GM04504 (cell line): ENCODE results near the gene SYNDIG1.
A peak's percentile ranks its signal among the peaks of the same experiment; 100 is the strongest.

ENCODE experiments used
- DNase-seq: peaks from one replicate; pipeline ENCODE4 v3.0.0-alpha.2; 2012; ENCODE audit warnings: low read depth

The SYNDIG1 gene

DNA sequence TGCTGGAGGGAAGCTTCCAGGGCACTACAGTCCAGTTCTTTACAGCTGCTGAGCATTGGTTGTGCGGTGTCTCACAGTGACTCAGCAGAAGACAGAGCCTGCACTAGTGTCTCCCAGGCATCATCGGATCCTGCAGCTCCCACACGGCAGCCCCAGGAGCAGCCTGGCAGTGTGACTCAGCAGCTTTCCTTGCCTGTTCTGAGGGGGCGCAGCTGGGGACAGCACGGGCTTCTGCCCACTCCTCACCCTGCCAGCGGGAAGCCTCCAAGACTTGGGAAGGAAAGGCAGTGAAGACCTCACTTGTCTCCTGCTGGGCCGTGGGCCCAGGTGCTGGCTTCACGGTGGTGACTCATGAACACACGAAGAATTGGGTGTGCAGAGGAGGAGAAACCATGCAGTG lies 165.4 kb downstream of the SYNDIG1 start:
- peak; percentile 85 for DNase-seq

DNA sequence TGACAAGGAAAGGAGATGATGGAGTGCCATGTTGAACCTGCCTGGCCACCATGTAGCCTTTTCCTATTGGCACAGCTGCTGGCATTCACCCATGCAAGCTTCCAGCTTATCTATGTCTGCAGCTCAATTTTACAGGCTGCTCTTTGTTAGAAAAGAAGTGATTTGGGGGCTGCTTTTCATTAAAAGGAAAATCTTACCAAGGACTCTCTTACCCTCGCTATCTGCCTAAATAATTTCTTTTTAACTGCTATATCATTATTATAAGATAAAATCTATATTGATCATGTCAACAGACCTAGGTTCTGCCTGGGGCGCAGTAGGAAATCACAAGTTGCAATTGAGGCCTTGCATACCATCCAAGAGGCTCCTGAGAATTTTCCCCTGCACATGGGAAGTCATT lies 167.2 kb downstream of the SYNDIG1 start:
- DNase-seq, result no peak

DNA sequence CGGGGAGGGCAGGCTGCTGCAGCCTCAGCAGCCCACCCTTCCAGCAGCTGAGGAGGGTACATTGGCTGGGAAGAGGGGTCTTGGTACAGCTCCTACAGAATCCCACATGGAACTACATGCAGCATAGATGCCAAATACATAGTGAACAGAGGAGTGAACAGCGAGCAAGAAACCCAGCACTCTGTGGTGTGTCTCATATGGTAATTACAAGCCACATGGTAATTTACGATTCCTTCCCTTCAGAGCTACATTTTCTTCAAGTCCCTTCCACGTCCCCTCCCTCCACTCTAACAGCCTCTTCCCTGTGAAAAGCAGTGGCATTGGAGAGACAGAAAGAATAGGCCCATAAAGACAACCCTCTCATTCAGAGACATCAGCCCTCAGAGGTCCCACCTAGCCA lies 167.7 kb downstream of the SYNDIG1 start:
- no peak for DNase-seq

DNA sequence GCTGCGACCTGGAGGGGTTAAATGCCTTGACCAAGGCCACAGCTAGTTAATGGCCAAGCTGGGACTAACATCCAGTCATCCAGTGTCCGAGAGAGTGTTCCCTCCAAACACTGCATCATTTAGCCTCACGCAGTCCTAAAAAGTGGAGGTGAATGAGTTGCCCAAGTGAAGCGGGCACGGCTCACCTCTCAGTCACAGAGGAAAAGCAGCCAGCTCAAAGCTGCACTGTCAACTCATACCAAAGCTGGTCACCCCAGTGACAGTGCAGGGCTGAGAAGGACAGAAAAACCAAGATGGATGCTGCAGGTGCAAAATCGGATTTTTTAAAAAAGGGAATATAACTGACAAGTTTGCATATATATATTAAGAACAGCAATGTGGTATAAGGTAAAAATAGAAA lies 168.5 kb downstream of the SYNDIG1 start:
- no peak for DNase-seq

DNA sequence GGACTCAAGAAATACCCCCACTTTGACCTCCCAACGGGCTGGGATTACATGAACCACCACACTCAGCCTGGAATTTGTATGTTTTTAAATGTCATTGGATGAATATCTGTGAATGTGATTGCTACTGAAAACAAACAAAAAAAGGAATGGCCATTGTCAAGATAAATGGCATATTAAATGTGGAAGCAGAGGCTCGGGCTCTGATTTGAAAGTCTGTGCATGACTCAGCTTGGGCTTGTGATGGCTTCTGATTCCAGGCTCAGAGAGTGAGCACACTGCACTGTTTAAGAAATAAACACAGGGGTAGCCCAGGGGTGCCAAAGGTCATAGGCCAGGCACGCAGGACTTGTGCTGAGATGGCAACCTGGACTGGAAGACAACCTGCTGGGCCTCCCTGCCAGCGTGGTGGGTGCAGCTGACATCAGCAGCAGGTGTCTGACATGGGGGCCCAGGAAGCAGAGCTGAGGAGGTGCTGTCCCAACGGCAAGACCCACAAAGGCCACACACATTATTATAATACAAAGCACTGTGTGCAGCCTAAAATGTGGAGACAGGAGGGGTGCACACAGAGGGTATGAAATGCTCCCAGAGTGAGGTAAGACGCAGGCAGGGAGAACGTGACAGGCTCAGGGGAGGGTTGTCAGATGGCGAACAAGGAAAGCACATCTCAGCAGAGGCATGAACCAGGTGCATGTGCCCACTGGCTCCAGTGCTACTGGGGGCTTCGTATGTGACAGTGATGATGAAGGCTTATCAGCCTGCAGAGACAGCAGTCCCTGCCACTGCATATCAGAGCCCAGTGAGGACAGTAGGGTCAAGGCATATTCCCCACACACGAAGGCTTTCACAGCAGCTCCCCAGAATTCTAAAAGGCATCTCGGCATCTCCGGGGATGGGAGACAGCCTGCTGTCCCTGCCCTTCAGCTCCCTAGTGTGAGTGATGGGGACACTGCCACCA lies 169.4 kb downstream of the SYNDIG1 start:
- no peak for DNase-seq

DNA sequence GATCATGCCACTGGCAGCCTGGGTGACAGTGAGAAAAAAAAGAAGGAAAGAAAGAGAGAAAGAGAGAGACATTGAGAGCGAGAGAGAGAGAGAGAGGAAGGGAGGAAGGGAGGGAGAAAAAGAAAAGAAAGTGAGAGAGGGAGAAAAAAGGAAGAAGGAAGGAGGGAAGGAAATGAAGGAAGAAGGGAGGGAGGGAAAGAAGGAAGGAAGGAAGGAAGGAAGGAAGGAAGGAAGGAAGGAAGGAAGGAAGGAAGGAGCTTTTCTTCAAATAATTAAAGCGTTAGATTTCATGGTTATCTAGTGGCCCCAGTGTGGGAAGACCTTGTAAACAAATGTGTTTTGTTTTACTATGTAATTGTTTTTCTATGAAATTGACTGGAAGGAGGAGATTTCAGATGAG lies 170.8 kb downstream of the SYNDIG1 start:
- DNase-seq, result no peak

DNA sequence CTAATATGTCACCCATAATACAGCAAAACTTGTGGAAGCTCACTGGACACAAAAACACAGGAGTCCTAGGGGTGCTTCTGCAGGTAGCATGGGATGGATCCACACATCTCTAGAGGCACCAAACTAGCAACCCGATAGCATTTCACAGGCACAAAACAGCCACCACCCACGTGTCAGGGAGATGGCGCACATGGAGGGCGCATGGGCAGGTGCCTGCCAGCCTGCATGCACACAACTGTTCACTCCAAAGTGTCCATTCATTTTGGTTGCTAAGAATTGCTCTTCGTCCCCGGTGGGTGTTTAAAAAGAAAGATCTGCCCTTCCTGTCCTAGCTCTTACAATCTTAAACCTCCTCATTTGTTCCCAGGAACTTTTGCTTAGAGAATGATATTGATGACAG lies 171.3 kb downstream of the SYNDIG1 start:
- DNase-seq, result no peak

DNA sequence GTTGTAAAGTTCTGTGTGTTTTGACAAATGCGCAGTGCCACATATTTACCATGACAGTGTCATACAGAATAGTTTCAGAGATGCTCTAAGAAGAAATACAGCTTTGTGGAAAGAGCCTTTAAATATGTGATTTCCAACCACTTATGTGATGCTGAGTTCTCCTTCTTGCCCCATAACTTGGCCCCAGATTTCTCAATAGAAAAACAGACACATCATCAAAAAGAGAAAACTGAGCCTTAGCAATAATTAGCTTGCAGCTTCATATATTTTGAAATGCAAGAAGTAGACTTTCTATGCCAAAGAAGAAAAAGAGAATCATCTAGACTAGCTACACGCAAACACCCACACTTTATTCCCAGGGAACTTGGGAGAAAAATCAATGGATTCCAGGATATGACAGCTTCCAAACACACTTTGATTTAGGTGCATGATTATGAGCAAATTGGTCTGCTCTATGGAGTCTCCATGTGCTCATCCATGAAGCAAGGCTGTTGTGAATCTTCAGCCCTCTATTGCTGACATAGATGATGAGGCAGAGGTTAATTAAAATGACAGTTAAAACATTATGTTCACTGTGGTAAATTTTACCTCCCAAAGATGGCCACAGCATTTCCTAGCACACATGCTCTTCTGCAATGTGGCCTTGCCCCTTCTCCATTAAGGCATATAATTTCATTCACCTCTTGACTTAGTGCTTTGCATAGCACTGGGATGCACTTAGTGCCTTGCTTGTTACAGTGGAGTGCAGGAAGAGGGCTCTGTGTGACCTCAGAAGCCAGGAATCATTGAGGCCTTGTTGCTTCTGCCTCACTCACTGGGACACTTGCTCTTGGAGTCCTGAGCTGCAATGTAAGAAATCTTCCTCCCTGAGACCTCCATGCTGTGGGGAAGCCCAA lies 174.6 kb downstream of the SYNDIG1 start:
- no peak for DNase-seq

DNA sequence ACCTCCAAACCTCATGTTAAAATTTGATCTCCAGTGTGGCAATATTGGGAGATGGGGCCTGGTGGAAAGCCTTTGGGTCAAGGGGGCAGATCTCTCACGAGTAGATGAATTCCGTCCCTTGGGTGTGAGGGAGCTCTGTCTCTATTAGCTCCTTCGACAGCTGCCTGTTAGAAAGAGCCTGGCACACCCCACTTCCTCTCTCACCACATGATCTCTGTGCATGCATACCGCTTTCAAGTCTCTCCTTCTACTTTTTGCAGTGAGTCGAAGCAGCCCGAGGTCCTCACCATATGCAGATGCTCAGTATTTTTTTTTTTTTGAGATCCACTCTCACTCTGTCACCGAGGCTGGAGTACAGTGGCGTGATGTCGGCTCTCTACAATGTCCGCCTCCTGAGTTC lies 176.9 kb downstream of the SYNDIG1 start:
- DNase-seq, result no peak

DNA sequence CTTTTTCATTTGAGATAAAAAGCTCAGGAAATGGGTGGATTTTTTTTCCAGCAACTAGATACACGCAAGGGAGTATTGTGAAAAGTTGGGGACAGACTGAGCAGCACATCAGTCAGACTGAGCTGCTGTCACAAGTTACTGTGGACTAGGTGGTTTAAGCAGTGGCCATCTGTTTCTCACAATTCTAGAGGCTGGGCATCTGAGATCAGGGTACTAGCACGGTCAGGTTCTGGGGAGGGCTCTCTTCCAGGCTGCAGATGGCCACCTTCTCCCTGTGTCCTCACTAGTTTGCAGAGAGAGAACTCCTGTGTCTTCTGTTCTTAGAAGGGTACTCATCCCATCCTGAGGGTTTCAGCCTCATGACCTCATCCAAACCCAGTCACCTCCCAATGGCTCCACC lies 178.3 kb downstream of the SYNDIG1 start:
- no peak for DNase-seq

DNA sequence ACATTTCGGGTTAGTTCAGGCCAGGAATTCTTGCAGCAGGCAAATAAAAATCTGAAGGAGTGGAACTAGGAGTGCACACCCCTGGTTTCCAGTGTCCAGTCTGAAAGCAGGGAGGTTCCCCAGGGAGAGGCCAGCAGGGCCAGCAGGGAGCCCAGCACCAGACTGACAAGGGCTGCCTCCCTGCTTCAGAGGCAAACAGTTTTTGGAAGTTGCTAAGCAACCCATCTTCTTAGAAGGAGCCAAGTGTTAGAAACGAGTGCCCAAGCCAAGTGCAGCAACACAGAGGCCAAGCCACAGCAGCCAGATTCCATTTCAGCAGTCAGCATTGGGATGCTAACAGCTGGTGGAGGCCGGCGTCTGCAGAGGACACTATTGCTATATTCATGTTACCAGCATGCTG lies 179.1 kb downstream of the SYNDIG1 start:
- DNase-seq, result no peak

DNA sequence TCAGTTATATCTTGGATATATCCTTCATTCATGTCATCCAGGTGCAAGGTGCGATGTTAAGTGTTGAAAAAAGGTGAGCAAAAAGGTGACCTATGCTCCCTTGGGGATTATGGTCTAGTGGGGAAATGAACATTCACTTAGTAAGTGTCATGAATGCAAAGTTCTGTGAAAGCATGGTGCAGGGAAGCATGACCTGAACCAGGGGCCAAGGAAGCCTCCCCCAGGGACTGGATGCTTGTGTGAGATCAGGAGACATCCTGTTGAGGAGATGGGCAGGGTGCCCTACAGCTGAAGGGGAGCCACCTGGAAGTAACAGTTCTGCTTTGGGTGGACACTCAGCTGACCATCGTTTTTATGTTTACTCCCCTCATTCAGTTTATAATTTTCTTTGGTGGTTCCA lies 179.5 kb downstream of the SYNDIG1 start:
- DNase-seq, result no peak

DNA sequence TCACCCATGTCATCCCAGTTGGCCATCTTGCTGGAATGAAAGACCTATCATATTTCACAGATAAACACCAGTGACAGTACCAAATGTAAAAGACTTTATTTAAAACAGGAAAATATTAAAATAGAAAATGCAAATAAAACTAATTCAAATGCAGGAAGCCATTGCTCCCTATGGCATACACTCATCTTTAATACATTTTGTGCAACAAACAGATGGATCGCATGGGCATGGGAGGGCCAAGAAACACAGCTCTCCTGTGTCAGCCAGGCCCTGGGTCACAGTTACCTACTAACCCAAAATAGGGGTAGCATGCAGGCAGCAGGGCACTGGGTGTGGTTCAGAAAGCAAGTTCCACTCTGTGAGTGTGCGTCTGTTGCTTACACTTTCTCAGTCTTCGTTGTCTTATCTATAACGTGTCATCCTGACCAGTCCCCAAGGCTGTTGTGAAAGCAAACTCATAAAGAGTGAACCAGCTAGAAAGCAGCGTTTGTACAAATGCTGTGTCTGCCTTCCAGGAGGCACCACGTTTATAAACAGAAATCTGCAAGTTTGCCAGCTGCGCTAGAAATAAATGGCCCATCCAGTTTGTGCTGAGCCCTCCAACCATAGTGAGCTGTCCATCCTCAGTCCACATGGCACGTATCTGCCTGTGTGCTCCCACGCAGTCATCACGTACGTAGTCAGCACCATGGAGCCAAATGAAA lies 180.5 kb downstream of the SYNDIG1 start:
- no peak for DNase-seq

DNA sequence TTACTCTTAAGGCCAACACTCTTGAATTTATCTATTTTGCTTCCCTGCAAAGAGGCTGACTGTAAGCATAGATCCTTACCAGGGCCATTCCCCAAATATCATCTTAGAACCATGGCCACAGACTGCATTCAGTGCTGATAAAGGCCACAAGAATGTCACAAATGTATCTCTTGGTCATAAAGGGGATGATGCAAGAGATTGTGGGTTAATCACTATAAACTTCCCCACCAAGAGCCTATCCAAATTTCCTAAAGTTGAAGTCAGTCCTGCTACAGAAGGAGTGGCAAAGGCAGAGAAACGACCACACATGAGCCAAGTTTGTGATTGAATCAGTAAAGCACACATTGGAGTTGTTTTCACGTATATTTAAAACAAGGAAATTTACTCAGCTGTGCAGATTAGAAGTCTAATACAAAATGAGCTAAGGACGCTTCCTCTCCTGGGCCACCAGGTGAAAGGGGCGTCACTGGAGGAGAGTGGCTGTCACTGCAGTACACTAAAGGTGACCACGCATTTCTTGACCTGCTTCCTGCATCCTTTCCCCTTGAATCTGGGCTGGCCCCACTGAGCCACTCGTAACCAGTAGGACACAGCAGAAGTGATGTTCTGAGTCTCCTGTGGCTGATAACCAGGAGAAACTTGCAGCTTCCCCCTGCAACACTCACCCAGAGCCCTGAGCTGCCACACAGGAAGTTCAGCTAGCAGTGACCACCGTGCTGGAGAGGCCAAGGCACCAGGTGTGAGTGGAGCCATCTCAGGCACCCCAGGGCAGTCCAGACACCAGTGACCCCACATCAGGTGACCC lies 181.9 kb downstream of the SYNDIG1 start:
- DNase-seq, result peak; percentile 92

DNA sequence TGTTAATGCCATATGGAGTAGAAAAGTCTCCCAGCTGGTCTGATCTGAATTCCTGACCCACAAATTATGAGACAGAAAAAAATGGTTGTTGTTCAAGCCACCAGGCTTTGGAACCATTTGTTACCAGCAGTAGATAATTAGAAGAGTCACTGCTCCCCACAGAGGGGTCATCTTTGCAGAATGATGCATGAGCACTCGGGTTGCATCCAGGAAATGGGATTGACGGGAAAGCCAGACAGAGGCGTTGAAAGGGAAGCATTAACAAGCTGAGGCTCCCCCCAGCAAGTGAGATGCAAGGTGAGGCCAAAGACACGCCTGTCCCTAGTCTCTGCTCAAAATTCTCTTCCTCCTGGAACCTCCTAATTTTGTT lies 182.5 kb downstream of the SYNDIG1 start:
- DNase-seq, result no peak

DNA sequence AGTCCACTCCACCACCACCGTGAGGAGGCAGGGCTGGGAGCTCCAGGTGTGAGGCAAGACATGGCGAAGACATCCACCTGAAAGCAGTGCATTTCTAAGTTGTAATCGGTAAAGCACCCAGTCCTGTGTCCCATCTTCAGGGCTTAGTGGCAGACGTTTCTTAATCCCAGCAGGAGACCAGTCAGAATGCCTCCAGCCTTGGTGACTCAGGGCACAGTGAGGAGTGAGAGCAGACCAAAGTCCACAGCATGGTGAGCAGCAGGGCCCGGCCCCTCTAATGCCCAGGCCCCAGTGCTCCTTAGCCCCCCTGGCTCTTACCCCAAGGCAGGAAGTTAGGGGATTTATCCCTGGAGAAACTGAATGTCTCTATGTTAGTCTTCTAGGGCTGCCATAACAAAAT lies 183.9 kb downstream of the SYNDIG1 start:
- DNase-seq, result no peak

DNA sequence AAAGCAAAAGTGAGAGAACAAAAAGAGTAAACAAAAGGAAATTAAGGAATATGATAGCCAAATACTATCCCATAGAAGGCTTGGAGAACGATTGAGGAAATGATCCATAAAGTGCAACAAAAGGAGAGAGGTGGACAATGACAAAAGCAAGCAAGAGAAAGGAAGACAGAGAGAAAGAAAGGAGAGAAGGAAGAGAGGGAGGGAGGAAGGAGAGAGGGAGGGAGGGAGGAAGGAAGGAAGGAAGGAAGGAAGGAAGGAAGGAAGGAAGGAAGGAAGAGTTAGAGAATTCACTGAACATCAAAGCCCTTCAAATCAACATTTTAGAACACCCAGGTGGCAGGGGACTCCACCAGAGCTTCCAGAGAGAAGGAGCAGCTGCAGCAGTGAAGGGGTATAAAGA lies 185.0 kb downstream of the SYNDIG1 start:
- no peak for DNase-seq

DNA sequence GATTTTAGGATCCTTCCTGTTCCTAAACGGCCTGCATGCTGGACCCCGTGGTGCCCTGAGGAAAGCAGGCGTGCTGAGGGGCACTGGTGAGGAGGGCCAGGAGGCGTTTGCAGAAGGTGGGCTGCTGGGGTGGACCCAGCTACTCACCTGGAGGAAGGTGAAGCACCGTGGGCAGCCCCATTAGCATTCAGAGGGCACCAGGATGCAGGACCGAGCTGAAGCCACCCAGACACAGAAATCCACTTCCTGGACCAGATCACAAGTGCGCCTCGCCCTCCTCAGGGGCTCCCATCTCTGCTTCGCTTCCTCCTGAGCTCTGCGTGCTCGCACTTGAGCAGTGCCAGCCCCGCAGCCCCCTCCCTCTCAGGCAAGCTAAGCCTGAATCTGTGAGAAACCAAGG lies 187.0 kb downstream of the SYNDIG1 start:
- DNase-seq, result no peak

DNA sequence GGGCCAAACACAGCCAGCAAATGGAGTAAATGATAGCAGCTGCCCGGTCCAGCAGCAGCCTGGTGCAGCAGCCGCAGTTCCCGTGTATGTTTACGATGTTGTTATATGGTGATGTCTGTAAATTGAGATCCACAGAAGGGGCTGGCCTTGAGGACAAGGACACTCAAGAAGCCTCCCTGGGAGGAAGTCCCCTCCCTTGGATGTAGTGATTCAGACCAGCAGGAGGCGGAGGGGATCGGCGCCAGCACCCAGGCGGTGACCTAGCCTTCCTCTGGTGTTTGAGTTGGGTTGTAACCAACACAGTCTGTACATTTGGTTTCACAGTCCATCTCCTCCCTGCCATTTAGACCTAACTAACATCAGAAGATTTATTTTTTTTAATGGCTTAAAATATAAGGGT lies 187.8 kb downstream of the SYNDIG1 start:
- DNase-seq, result no peak

DNA sequence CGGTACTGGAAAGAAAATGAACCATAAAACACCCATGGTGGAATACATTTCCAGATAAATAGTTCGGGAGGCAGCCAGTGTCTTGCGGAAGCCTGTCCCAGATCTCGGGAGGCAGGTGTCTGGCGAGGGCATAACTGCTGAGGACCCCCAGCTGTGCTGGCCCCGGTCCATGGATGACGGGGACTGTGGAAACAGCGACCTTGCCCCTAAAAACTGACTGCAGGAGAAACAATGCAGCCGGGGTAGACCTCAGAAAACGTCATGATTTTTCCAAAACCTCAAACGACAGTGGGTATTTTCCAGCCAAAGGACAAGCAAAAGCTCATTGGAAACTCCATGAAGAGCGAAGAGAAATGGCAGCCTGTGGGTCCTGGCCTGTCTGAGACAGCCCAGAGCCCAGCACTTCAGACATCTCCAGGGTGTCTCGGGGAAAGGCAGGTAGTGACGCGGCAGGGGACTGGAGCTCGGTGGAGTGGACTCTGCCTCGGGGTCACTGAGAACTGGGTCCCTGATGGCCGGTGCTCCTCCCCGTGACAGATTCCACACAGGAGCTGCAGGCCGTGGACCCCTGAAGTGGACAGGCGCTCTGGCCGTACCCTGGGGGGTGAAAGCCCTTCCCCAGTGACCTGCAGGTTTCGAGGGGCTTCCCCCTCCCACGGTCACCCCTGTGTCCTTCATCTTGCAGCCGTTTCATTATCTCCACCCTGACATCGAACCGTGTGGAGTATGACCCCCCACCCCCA lies 188.6 kb downstream of the SYNDIG1 start:
- DNase-seq, result no peak
